ENCODE results near the gene ALDH18A1.
A peak's percentile ranks its signal among the peaks of the same experiment; 100 is the strongest.
"Not testable (repeated sequence)": the region's sequence is repeated elsewhere in the genome, so short reads cannot be mapped to it uniquely, and the experiment has no call there.

The ALDH18A1 gene

GRCh38 chr10:95672641-95673040 lies 16.1 kb upstream of the ALDH18A1 start:
- not testable (repeated sequence) for H3K9me3 ChIP-seq (ENCODE audit: control insufficient read depth, low read length); H3K27me3 ChIP-seq (ENCODE audit: control insufficient read depth, insufficient read depth, low read length); H3K36me3 ChIP-seq (ENCODE audit: control insufficient read depth, insufficient read depth, low read length)

GRCh38 chr10:95664543-95664942 lies 8.0 kb upstream of the ALDH18A1 start:
- H3K9me3 ChIP-seq (ENCODE audit: control insufficient read depth, low read length) = no peaks in the 10 kb centered on the region
- H3K9ac ChIP-seq (ENCODE audit: low read length) = no peak overlapping the region
- H3K27me3 ChIP-seq (ENCODE audit: control insufficient read depth, insufficient read depth, low read length) = no peaks in the 10 kb centered on the region
- no peaks in the 10 kb centered on the region for H3K4me1 ChIP-seq (ENCODE audit: control insufficient read depth, insufficient read depth, low read length)
- H3K36me3 ChIP-seq (ENCODE audit: control insufficient read depth, insufficient read depth, low read length) = no peaks in the 10 kb centered on the region
- H3K4me3 ChIP-seq (ENCODE audit: low read length) = no peak overlapping the region

More at GRCh38 chr10:95672641-95673040, 16.1 kb upstream of the ALDH18A1 start:
- not testable (repeated sequence) for H3K4me3 ChIP-seq (ENCODE audit: low read length); H3K4me1 ChIP-seq (ENCODE audit: control insufficient read depth, insufficient read depth, low read length); H3K9ac ChIP-seq (ENCODE audit: low read length)

- Histone ChIP-seq H3K4me1 (ENCODE audit: control insufficient read depth, insufficient read depth, low read length) (peaks cover 6% of the 10 kb centered on the region), H3K4me3 (ENCODE audit: low read length) (no peak overlapping the region), H3K9me3 (ENCODE audit: control insufficient read depth, low read length) (no peaks in the 10 kb centered on the region), H3K36me3 (ENCODE audit: control insufficient read depth, insufficient read depth, low read length) (no peaks in the 10 kb centered on the region), H3K27me3 (ENCODE audit: control insufficient read depth, insufficient read depth, low read length) (no peaks in the 10 kb centered on the region), H3K9ac (ENCODE audit: low read length) (no peak overlapping the region)
These were observed 7.0 kb upstream of the ALDH18A1 start for GRCh38 chr10:95663496-95663895.

- Histone ChIP-seq H3K9ac (ENCODE audit: low read length) (no peak overlapping the region), H3K4me1 (ENCODE audit: control insufficient read depth, insufficient read depth, low read length) (peaks cover 6% of the 10 kb centered on the region), H3K27me3 (ENCODE audit: control insufficient read depth, insufficient read depth, low read length) (no peaks in the 10 kb centered on the region), H3K9me3 (ENCODE audit: control insufficient read depth, low read length) (no peaks in the 10 kb centered on the region), H3K36me3 (ENCODE audit: control insufficient read depth, insufficient read depth, low read length) (no peaks in the 10 kb centered on the region), H3K4me3 (ENCODE audit: low read length) (no peak overlapping the region)
These were observed 5.3 kb upstream of the ALDH18A1 start for GRCh38 chr10:95661818-95662217.

- no peak overlapping the region for H3K9ac ChIP-seq (ENCODE audit: low read length)
- H3K4me1 ChIP-seq (ENCODE audit: control insufficient read depth, insufficient read depth, low read length) = peaks cover 6% of the 10 kb centered on the region
- H3K9me3 ChIP-seq (ENCODE audit: control insufficient read depth, low read length) = no peaks in the 10 kb centered on the region
- no peaks in the 10 kb centered on the region for H3K36me3 ChIP-seq (ENCODE audit: control insufficient read depth, insufficient read depth, low read length)
- no peaks in the 10 kb centered on the region for H3K27me3 ChIP-seq (ENCODE audit: control insufficient read depth, insufficient read depth, low read length)
- no peak overlapping the region for H3K4me3 ChIP-seq (ENCODE audit: low read length)
These were observed 3.8 kb upstream of the ALDH18A1 start for GRCh38 chr10:95660283-95660682.

- Histone ChIP-seq H3K36me3 (ENCODE audit: control insufficient read depth, insufficient read depth, low read length) (no peaks in the 10 kb centered on the region), H3K4me1 (ENCODE audit: control insufficient read depth, insufficient read depth, low read length) (peaks cover 6% of the 10 kb centered on the region), H3K4me3 (ENCODE audit: low read length) (no peak overlapping the region), H3K9ac (ENCODE audit: low read length) (peak overlapping the region; percentile 80), H3K27me3 (ENCODE audit: control insufficient read depth, insufficient read depth, low read length) (no peaks in the 10 kb centered on the region), H3K9me3 (ENCODE audit: control insufficient read depth, low read length) (no peaks in the 10 kb centered on the region)
These were observed 739 bp upstream of the ALDH18A1 start for GRCh38 chr10:95657250-95657649.

GRCh38 chr10:95655571-95656290 lies 780 bp downstream of the ALDH18A1 start:
- peaks cover 6% of the 10 kb centered on the region for H3K4me1 ChIP-seq (ENCODE audit: control insufficient read depth, insufficient read depth, low read length)
- no peaks in the 10 kb centered on the region for H3K27me3 ChIP-seq (ENCODE audit: control insufficient read depth, insufficient read depth, low read length)
- H3K4me3 ChIP-seq (ENCODE audit: low read length) = peak overlapping the region; percentile 66
- peak overlapping the region; percentile 80 for H3K9ac ChIP-seq (ENCODE audit: low read length)
- no peaks in the 10 kb centered on the region for H3K36me3 ChIP-seq (ENCODE audit: control insufficient read depth, insufficient read depth, low read length)
- no peaks in the 10 kb centered on the region for H3K9me3 ChIP-seq (ENCODE audit: control insufficient read depth, low read length)

GRCh38 chr10:95653895-95654294 lies 2.6 kb downstream of the ALDH18A1 start:
- Histone ChIP-seq H3K9ac (ENCODE audit: low read length) (no peak overlapping the region), H3K36me3 (ENCODE audit: control insufficient read depth, insufficient read depth, low read length) (no peaks in the 10 kb centered on the region), H3K9me3 (ENCODE audit: control insufficient read depth, low read length) (no peaks in the 10 kb centered on the region), H3K4me1 (ENCODE audit: control insufficient read depth, insufficient read depth, low read length) (peaks cover 3% of the 10 kb centered on the region), H3K27me3 (ENCODE audit: control insufficient read depth, insufficient read depth, low read length) (no peaks in the 10 kb centered on the region), H3K4me3 (ENCODE audit: low read length) (no peak overlapping the region)

GRCh38 chr10:95651346-95652060 lies 5.0 kb downstream of the ALDH18A1 start:
- Histone ChIP-seq H3K27me3 (ENCODE audit: control insufficient read depth, insufficient read depth, low read length) (no peaks in the 10 kb centered on the region), H3K4me3 (ENCODE audit: low read length) (no peak overlapping the region), H3K4me1 (ENCODE audit: control insufficient read depth, insufficient read depth, low read length) (peaks cover 8% of the 10 kb centered on the region), H3K9me3 (ENCODE audit: control insufficient read depth, low read length) (no peaks in the 10 kb centered on the region), H3K36me3 (ENCODE audit: control insufficient read depth, insufficient read depth, low read length) (no peaks in the 10 kb centered on the region), H3K9ac (ENCODE audit: low read length) (no peak overlapping the region)

- peaks cover 20% of the 10 kb centered on the region for H3K4me1 ChIP-seq (ENCODE audit: control insufficient read depth, insufficient read depth, low read length)
- H3K36me3 ChIP-seq (ENCODE audit: control insufficient read depth, insufficient read depth, low read length) = no peaks in the 10 kb centered on the region
- no peak overlapping the region for H3K9ac ChIP-seq (ENCODE audit: low read length)
- no peak overlapping the region for H3K4me3 ChIP-seq (ENCODE audit: low read length)
- H3K9me3 ChIP-seq (ENCODE audit: control insufficient read depth, low read length) = no peaks in the 10 kb centered on the region
- H3K27me3 ChIP-seq (ENCODE audit: control insufficient read depth, insufficient read depth, low read length) = no peaks in the 10 kb centered on the region
These were observed 6.3 kb downstream of the ALDH18A1 start for GRCh38 chr10:95650232-95650631.

GRCh38 chr10:95648138-95648537 lies 8.4 kb downstream of the ALDH18A1 start:
- no peak overlapping the region for H3K9ac ChIP-seq (ENCODE audit: low read length)
- no peaks in the 10 kb centered on the region for H3K27me3 ChIP-seq (ENCODE audit: control insufficient read depth, insufficient read depth, low read length)
- peaks cover 34% of the 10 kb centered on the region for H3K4me1 ChIP-seq (ENCODE audit: control insufficient read depth, insufficient read depth, low read length)
- no peaks in the 10 kb centered on the region for H3K36me3 ChIP-seq (ENCODE audit: control insufficient read depth, insufficient read depth, low read length)
- H3K4me3 ChIP-seq (ENCODE audit: low read length) = no peak overlapping the region
- no peaks in the 10 kb centered on the region for H3K9me3 ChIP-seq (ENCODE audit: control insufficient read depth, low read length)

GRCh38 chr10:95646160-95646559 lies 10.4 kb downstream of the ALDH18A1 start:
- no peaks in the 10 kb centered on the region for H3K27me3 ChIP-seq (ENCODE audit: control insufficient read depth, insufficient read depth, low read length)
- H3K4me3 ChIP-seq (ENCODE audit: low read length) = no peak overlapping the region
- H3K4me1 ChIP-seq (ENCODE audit: control insufficient read depth, insufficient read depth, low read length) = peaks cover 34% of the 10 kb centered on the region
- no peaks in the 10 kb centered on the region for H3K9me3 ChIP-seq (ENCODE audit: control insufficient read depth, low read length)
- H3K36me3 ChIP-seq (ENCODE audit: control insufficient read depth, insufficient read depth, low read length) = peaks cover 5% of the 10 kb centered on the region
- no peak overlapping the region for H3K9ac ChIP-seq (ENCODE audit: low read length)
